C4-2B (cell line): ENCODE data around the gene PMVK.
"Not testable (repeated sequence)": the region's sequence is repeated elsewhere in the genome, so short reads cannot be mapped to it uniquely, and the experiment has no call there.

Experiments used
- ZFX ChIP-seq: fragments of 450-650 bp; IDR thresholded peaks from 2 replicates; pipeline ENCODE4 v1.6.1; 2017
- TF ChIP-seq, protein P1 (sequence below): fragments of 450-650 bp; conservative IDR thresholded peaks from 2 replicates; pipeline ENCODE4 v1.5.1; 2017; ENCODE audit warnings: mild to moderate bottlenecking

DNA sequence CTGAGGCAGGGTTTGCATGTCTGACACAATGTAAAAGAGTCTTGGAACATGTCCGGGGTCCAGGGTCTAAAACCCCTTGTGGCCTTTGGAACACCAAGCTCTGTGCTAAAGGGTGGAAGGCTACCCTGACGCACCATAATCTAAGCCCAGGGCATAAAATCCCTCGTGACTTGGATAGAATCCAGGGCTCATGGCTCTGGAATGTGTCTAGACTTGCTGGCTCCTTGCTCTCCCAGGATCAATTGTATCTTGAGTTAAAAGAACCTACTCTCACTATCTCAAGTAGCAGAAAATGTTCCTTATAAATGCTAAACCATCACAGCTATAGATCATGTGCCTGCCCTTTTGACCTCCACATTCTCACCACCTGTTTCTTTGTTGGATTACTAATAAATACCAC lies 28.4 kb downstream of the PMVK start:
- TF ChIP-seq, protein P1, sequence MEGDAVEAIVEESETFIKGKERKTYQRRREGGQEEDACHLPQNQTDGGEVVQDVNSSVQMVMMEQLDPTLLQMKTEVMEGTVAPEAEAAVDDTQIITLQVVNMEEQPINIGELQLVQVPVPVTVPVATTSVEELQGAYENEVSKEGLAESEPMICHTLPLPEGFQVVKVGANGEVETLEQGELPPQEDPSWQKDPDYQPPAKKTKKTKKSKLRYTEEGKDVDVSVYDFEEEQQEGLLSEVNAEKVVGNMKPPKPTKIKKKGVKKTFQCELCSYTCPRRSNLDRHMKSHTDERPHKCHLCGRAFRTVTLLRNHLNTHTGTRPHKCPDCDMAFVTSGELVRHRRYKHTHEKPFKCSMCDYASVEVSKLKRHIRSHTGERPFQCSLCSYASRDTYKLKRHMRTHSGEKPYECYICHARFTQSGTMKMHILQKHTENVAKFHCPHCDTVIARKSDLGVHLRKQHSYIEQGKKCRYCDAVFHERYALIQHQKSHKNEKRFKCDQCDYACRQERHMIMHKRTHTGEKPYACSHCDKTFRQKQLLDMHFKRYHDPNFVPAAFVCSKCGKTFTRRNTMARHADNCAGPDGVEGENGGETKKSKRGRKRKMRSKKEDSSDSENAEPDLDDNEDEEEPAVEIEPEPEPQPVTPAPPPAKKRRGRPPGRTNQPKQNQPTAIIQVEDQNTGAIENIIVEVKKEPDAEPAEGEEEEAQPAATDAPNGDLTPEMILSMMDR = not testable (repeated sequence)
- TF ChIP-seq ZFX = not testable (repeated sequence)
